Myocyte (in vitro differentiated cells): ENCODE data around the gene ST6GALNAC1. TPM values are rescaled to one million over a fixed set of nuclear protein-coding genes. Genes with fewer than 3 reads are reported as not detected.

Experiments used
- DNase-seq: peaks from one replicate; pipeline ENCODE4 v3.0.0-alpha.2; 2012; ENCODE audit warnings: low read depth
- total RNA-seq: library from RNA; depleted of rRNA; stranded (reverse); fragments of >200 nt; gene quantifications from 2 replicates; pipeline ENCODE4 v1.2.3, GENCODE V29; 2014

ST6GALNAC1 gene
- total RNA-seq, 1 donor from 2014 or later: not detected

GRCh38 chr17:76677406-76677805, 33.8 kb upstream of the ST6GALNAC1 start:
- no peak for DNase-seq

GRCh38 chr17:76676629-76677028, 33.1 kb upstream of the ST6GALNAC1 start:
- no peak for DNase-seq

- DNase-seq: no peak
Observed at GRCh38 chr17:76675648-76676047, 32.1 kb upstream of the ST6GALNAC1 start.

GRCh38 chr17:76674600-76674999, 31.0 kb upstream of the ST6GALNAC1 start:
- no peak for DNase-seq

GRCh38 chr17:76673729-76674128, 30.2 kb upstream of the ST6GALNAC1 start:
- DNase-seq: no peak

- no peak for DNase-seq
Observed at GRCh38 chr17:76672892-76673291, 29.3 kb upstream of the ST6GALNAC1 start.

DNA sequence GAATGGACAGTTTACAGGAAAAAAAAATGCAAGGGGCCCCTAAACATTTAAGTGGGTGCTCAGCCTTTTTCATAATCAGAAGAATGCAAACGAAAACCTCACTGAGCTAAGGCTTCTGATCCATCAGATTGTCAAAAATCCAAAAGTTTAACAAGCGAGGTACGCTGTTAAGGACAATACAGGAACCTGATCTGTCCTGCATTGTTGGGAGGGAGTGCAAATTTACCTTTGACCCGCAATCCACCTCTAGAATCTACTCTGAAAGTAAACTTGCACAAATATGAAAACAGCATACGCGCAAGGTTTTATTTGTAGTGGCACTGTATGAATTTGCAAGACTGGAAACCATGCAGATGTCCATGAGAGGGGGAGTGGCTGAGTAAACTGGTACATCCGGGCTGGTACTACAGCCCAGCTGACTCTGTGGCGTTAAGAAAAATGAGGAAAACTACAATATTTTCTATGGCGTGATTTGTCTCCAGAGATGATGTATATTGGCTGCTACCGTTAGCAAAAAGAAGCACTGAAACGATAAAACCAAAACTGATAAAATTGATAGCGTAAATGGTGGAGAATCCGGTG, 28.8 kb upstream of the ST6GALNAC1 start:
- DNase-seq: peak; percentile 39

GRCh38 chr17:76671912-76672262, 28.3 kb upstream of the ST6GALNAC1 start:
- no peak for DNase-seq

GRCh38 chr17:76671123-76671911, 27.8 kb upstream of the ST6GALNAC1 start:
- peak; percentile 100 for DNase-seq

GRCh38 chr17:76670718-76671122, 27.2 kb upstream of the ST6GALNAC1 start:
- no peak for DNase-seq

GRCh38 chr17:76670020-76670717, 26.6 kb upstream of the ST6GALNAC1 start:
- DNase-seq: no peak

GRCh38 chr17:76667786-76668453, 24.4 kb upstream of the ST6GALNAC1 start:
- DNase-seq: no peak

GRCh38 chr17:76667491-76667755, 23.9 kb upstream of the ST6GALNAC1 start:
- no peak for DNase-seq

DNA sequence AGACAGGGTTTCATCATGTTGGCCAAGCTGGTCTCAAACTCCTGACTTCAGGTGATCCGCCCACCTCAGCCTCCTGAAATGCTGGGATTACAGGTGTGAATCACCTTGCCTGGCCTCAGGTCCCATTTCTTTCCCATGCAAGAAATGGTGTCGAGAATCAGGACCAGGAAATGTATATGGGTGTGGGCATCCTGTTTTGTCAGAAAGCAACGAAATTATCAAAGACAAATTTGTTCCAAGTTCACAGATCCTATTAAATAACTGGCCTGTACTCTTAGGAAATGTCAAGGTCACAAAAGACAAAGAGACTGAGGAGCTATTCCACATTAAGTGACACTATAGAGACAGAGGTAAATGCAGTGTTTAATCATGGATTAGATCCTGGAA, 17.1 kb upstream of the ST6GALNAC1 start:
- DNase-seq: no peak

DNA sequence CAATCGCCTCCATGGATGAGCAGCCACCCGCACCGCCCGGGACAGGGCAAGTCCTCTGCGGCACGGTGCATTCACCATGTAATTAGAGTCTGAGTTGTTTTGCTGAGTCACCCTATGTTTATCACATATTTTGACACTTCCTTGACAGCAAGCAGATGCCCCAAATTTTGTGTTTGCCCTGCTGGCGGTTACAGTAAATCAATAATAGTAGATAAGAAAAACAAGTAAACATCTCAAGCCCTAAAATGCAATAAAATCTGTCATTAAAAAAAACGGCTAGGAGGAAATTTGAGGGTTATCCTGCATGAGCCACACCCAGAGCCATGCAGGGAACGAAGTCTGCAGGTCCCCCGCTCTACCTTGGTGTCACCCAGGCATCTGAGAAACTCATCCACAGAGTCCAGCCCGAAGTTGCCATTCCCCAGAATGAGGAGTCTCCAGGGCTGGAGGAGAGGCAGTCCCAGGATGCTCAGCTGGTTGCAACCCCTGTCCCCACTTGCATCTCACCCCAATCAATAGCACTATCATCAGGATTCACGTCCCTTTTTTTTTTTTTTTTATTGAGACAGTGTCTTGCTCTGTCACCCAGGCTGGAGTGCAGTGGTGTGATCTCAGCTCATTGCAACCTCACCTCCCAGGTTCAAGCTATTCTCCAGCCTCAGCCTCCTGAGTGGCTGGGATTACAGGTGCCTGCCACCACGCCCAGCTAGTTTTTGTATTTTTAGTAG, 16.5 kb upstream of the ST6GALNAC1 start:
- DNase-seq: no peak

- no peak for DNase-seq
Observed at GRCh38 chr17:76658242-76658662, 14.7 kb upstream of the ST6GALNAC1 start.

DNA sequence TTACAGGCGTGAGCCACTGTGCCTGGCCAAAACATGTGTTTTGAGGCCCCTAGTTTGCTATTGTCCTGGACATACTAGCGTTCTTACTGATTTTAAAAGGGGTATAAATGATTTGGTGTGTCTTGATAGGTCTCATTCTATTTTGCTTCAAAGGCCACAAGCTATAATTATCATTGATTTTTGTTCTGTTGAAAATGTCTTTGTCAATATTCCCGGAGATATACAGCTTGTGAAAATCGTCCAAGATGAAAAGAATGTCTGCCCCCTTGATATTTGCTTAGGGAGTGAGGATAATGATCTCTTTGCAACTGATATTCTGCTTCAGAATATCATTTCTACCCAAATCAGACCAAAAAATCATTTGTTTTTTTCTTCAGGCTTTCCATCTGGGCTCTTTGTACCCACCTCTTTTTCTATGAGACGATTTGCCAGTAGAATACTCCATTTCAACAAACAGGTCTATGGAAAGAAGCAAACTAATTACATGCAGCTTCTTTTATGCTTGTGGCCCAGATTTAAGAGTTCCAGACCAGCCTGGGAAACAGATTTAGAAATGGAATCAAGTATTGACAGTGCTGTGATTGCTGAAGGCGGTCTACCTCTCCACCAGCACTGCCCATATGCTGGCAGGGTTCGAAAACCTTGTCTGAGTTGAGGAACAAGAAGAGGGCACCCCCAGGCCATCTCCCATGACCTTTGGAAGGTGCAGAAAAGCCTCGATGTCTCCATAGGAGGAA, 14.1 kb upstream of the ST6GALNAC1 start:
- no peak for DNase-seq

- no peak for DNase-seq
Observed at GRCh38 chr17:76654408-76654807, 10.9 kb upstream of the ST6GALNAC1 start.

- no peak for DNase-seq
Observed at GRCh38 chr17:76650504-76650903, 6.9 kb upstream of the ST6GALNAC1 start.

- no peak for DNase-seq
Observed at GRCh38 chr17:76646712-76647111, 3.2 kb upstream of the ST6GALNAC1 start.

DNA sequence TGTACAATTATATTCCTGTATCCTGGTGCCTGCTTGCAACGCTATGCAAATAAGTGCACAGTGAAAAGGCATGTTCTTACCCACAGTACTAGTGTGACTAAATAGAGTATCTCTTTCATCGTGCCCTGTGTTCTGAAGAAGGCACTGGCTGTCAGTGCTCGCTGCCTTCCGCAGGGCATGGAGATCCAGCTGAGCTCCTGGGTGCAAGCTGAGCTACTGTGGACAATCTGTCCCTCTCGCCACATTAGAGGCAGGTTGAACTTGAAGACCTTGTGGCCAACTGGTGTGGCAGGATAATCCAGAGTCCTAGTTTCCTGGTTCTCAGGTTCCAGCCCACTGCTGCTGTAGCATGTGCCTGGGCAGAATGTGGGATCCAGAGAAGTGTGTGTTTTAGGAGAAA, 1.9 kb upstream of the ST6GALNAC1 start:
- no peak for DNase-seq
